Sigmoid colon (tissue), 4 donors: ENCODE data around the gene PHKB.

Experiments
- EP300 ChIP-seq, 4 donors: sonication (generic); formaldehyde crosslinking; IDR thresholded peaks; one replicate each; pipeline ENCODE4 v1.6.1; 2017; ENCODE audit warnings: antibody characterized with exemption in 4 of 4
- TF ChIP-seq, protein P1 (sequence below), 4 experiments: fragments of 450-650 bp in 3 of 4; fragments of 200-600 bp in 1 of 4; IDR thresholded peaks; one replicate each; pipeline ENCODE4 v1.5.1; 2016 to 2019; ENCODE audit warnings: antibody characterized with exemption in 4 of 4, mild to moderate bottlenecking in 3 of 4, moderate library complexity in 2 of 4

DNA sequence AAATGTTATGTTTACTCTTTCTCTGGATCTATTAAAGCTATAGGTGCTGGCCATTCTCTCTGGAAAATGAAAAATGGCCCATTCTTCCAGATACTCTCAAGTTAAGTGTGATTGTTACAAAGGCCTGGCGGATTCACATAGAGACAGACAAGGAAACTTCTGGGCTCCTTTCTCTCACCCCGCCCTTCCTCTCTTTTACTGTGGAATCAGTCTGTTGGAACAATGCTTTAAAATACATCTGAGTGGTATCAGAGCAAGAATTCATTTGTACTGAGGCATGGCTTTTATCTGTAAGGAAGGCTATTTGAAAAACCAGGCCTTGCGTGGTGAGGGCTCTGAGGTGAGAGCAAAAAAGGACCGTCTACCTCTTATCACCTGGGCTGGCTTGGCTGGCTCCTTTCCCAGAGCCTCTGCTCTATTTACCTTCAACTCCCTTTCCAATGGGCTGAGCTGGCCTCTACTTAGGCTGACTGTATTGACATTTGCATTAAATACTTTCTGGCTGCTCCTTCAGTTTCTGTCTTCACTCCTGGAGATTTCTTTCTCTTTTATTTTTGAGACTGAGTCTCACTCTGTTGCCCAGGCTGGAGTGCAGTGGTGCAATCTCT is 274.0 kb downstream of the PHKB start:
- TF ChIP-seq, protein P1, sequence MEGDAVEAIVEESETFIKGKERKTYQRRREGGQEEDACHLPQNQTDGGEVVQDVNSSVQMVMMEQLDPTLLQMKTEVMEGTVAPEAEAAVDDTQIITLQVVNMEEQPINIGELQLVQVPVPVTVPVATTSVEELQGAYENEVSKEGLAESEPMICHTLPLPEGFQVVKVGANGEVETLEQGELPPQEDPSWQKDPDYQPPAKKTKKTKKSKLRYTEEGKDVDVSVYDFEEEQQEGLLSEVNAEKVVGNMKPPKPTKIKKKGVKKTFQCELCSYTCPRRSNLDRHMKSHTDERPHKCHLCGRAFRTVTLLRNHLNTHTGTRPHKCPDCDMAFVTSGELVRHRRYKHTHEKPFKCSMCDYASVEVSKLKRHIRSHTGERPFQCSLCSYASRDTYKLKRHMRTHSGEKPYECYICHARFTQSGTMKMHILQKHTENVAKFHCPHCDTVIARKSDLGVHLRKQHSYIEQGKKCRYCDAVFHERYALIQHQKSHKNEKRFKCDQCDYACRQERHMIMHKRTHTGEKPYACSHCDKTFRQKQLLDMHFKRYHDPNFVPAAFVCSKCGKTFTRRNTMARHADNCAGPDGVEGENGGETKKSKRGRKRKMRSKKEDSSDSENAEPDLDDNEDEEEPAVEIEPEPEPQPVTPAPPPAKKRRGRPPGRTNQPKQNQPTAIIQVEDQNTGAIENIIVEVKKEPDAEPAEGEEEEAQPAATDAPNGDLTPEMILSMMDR (IDR thresholded peaks at IDR 0.05) = no peak
- TF ChIP-seq EP300 (IDR thresholded peaks at IDR 0.05) = no peak
